LNCAP (cell line): ENCODE data around the gene INPP5D.

Experiments
- TF ChIP-seq, protein P1 (sequence below): fragments of 450-650 bp; IDR thresholded peaks from 2 replicates; pipeline ENCODE4 v1.5.1; 2017; ENCODE audit warnings: mild to moderate bottlenecking

INPP5D gene

DNA sequence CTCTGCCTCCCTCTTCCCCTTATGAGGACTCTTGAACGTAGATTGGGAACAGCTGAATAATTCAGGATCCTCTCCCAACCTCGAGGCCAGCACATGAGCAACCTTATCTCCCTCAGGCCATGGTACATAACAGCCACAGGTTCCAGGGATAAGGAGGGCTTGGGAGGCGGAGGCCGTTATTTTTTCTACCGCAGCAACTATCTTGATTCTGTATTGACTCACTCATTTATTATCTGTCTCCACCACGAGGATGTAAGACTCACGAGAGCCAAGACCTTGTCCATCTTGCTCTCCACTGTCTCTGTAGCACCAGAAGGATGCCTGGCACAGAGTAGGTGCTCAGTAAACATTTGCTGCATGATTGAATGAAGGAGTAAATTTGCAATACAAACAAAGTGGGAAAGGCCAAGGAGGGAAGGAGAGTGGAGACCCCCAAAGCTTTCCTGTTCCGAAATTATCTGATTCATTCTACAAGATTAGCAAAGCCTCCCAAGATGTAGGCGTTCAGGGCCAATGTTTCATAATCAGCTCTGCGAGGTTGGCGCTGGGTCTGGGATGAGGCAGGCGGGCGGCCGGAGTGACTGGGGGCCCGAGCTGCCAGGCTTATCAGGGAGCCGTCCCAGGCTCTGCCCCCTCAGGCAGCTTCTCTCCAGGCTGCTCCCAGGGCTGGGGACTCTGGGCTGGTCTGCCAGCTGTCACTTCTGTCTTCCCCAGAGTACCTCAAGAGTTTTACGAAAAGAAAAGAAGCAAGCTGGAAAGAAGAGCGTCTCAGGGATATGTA, 31.6 kb downstream of the INPP5D start:
- TF ChIP-seq, protein P1, sequence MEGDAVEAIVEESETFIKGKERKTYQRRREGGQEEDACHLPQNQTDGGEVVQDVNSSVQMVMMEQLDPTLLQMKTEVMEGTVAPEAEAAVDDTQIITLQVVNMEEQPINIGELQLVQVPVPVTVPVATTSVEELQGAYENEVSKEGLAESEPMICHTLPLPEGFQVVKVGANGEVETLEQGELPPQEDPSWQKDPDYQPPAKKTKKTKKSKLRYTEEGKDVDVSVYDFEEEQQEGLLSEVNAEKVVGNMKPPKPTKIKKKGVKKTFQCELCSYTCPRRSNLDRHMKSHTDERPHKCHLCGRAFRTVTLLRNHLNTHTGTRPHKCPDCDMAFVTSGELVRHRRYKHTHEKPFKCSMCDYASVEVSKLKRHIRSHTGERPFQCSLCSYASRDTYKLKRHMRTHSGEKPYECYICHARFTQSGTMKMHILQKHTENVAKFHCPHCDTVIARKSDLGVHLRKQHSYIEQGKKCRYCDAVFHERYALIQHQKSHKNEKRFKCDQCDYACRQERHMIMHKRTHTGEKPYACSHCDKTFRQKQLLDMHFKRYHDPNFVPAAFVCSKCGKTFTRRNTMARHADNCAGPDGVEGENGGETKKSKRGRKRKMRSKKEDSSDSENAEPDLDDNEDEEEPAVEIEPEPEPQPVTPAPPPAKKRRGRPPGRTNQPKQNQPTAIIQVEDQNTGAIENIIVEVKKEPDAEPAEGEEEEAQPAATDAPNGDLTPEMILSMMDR: no peak

DNA sequence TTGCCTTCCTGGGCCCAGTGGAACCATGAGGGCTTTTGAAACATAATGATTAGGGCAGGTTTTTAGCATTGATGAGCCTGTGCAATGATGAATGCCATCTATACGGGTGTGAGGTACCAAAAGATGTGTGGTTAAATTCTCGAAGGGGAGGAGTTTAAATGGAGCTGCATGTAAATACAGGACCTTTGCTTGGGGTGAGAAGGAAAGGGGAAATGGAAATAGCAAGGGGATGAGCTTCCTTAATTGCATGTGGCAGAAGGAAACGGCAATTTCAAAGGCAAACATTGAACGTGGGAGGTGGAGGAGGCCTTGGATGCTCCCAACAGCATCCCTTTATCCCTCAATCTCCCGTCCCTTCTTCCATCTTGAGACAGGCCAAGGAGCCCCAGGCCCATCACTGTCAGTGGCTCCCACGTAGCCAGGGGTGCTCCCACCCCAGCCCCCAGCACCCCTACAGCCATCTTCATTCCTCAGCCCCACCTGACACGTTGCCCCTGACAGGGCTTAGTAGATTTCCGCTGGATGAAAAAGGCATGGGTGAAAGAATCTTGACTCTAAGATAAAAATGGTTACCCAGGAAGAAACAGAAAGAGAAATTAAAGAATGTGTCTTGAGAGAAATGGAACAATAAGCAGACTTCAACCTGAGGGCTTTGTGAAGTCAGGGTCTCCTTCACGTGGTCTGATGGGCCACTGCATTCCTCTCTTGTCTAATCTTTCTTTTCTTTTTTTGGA, 32.5 kb downstream of the INPP5D start:
- TF ChIP-seq, protein P1: no peak

DNA sequence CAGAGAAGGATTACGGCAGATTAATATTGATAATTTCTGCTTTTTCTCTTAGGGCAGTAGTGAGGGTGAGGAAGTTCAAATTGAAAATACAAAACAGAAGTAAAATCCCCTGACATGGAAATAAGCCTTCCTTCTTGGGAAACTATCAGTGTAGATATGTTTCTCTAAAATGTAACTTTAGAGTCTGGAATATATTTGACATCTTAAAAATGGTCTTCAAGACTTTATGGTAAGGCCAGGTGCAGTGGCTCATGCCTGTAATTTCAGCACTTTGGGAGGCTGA, 33.0 kb downstream of the INPP5D start:
- TF ChIP-seq, protein P1: no peak

DNA sequence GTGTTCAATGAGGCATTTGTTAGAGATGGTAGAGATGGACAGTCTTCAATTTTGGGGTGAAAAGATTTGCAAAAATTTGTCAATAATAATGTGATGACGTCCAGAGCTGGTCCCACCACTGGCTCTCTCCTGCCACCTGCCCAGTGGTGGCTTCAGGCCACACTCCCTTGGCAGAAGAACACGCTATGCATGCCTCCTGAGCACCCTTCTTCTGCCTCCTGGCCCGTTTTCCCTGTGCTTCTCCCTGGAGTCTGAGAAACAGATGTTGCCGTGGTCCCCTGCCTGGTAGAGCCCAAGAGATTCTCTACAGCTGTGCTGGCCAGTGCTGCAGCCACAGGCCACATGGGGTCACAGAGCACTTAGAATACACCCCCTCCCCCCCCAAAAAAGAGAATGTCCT, 33.6 kb downstream of the INPP5D start:
- TF ChIP-seq, protein P1: no peak

DNA sequence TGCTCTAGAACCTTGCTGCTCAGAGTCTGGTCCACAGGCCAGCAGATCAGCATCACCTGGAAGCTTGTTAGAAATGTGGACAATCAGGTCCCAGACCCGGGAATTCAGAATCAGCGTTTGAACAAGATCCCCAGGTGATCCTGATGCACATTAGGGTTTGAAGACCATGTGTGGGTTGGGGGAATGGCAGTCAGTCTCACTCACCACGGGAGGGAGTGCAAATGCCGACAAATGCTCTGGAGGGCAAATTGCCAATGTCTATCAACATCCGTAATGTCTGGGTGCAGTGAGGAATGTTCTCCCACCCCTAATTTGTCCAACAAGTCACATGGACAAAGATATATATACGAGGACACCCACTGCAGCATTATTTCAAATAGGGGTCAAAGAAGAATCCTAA, 34.5 kb downstream of the INPP5D start:
- TF ChIP-seq, protein P1: no peak

DNA sequence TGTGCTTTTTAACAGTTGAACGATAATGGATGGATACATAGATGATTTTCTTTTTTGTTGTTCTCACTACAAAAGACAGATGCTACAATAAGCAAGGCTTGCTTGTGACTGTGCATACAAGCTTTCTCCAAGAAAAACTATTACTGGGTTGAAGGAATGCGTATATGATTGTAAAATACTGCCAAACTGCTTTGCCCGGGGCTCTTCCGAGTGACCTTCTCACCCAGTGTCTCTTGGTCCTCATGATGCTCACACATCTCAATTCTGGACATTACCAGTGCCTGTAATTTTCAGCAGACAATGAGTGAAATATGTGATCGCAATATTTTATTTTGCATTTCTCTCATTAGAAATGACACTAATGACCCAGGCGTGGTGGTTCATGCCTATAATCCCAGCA, 35.9 kb downstream of the INPP5D start:
- TF ChIP-seq, protein P1: no peak

DNA sequence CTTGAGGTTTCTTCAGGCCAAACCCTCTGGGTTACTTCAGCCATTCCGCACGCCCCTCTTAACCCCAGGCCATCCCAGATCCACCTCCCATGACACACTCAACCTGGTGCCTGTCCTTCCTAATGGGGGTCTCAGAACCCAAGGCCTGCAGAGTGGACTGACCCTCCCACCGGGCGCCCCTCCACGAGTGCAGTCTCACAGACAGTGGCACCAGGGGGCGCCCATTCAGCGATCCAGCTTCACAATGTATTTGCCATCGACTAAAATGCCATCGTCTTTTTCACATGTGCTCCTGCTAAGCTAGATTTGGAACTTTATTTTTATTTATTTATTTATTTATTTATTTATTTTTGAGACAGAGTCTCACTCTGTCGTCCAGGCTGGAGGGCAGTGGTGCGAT, 38.5 kb downstream of the INPP5D start:
- TF ChIP-seq, protein P1: no peak; the same call in 1 of the 2 replicates
